Measurements from ENCODE around the gene PARG.
"Not testable (repeated sequence)": the region's sequence is repeated elsewhere in the genome, so short reads cannot be mapped to it uniquely, and the experiment has no call there.

The PARG gene

GRCh38 chr10:49941447-49942338 is at the start of gene PARG, which contains the start of gene TIMM23B:
Gene PARG, minus strand, starts transcription at chr10:49942027. Its CDS starts 302 bp downstream, at chr10:49941725.
Gene TIMM23B, plus strand, starts transcription at chr10:49942053. Its CDS starts 142 bp downstream, at chr10:49942195.
- not testable (repeated sequence) for DNase-seq

- not testable (repeated sequence) for DNase-seq
These were observed 46.5 kb upstream of the PARG start, which contains the start of gene AGAP6 for GRCh38 chr10:49988376-49988775. Gene AGAP6, plus strand, starts transcription at chr10:49988406. Its CDS starts 310 bp downstream, at chr10:49988716.

- not testable (repeated sequence) for DNase-seq
These were observed 45.4 kb upstream of the PARG start for GRCh38 chr10:49987207-49987606.

GRCh38 chr10:49977756-49978155 is 35.9 kb upstream of the PARG start:
- not testable (repeated sequence) for DNase-seq

- not testable (repeated sequence) for DNase-seq
These were observed 30.3 kb upstream of the PARG start for GRCh38 chr10:49972094-49972493.

- not testable (repeated sequence) for DNase-seq
These were observed 29.6 kb upstream of the PARG start for GRCh38 chr10:49971466-49971865.

GRCh38 chr10:49970331-49970857 is 28.6 kb upstream of the PARG start:
- not testable (repeated sequence) for DNase-seq

GRCh38 chr10:49953122-49953521 is 11.3 kb upstream of the PARG start:
- DNase-seq: not testable (repeated sequence)

- not testable (repeated sequence) for DNase-seq
These were observed 10.2 kb upstream of the PARG start for GRCh38 chr10:49952006-49952405.

- not testable (repeated sequence) for DNase-seq
These were observed 6.9 kb upstream of the PARG start for GRCh38 chr10:49948737-49949136.

- DNase-seq: not testable (repeated sequence)
These were observed 6.3 kb upstream of the PARG start for GRCh38 chr10:49948142-49948541.

GRCh38 chr10:49943607-49944006 is 1.8 kb upstream of the PARG start:
- DNase-seq: not testable (repeated sequence)

GRCh38 chr10:49942339-49942705 is 495 bp upstream of the PARG start:
- not testable (repeated sequence) for DNase-seq

- not testable (repeated sequence) for DNase-seq
These were observed 9.7 kb downstream of the PARG start for GRCh38 chr10:49931959-49932728.

- DNase-seq: not testable (repeated sequence)
These were observed 10.6 kb downstream of the PARG start for GRCh38 chr10:49931276-49931675.

GRCh38 chr10:49923572-49923971 is 18.3 kb downstream of the PARG start:
- not testable (repeated sequence) for DNase-seq

- not testable (repeated sequence) for DNase-seq
These were observed 19.8 kb downstream of the PARG start for GRCh38 chr10:49922041-49922440.

GRCh38 chr10:49917927-49918326 is 23.9 kb downstream of the PARG start:
- DNase-seq: not testable (repeated sequence)

- DNase-seq: not testable (repeated sequence)
These were observed 25.4 kb downstream of the PARG start for GRCh38 chr10:49916451-49916850.

GRCh38 chr10:49910295-49910694 is 31.5 kb downstream of the PARG start:
- DNase-seq: not testable (repeated sequence)

- not testable (repeated sequence) for DNase-seq
These were observed 33.3 kb downstream of the PARG start for GRCh38 chr10:49908290-49909080.

GRCh38 chr10:49903829-49904228 is 38.0 kb downstream of the PARG start:
- DNase-seq: not testable (repeated sequence)
